CD14-positive monocyte (primary cell): ENCODE results near the gene HNF4A. TPM values are rescaled to one million over a fixed set of nuclear protein-coding genes. Genes with fewer than 3 reads are reported as not detected.

ENCODE experiments used
- DNase-seq, 3 donors: peaks; one replicate each; pipeline ENCODE4 v3.0.0-alpha.2; 2011 to 2022
- H2AFZ ChIP-seq: 2 replicates; pipeline ENCODE4 v1.6.0; 2012; ENCODE audit warnings: mild to moderate bottlenecking, low read depth, low read length, inconsistent platforms; ENCODE audit not compliant: insufficient read depth, poor library complexity, severe bottlenecking
- H3K27ac ChIP-seq, 2 donors: 1 replicate in 1 of 2; 2 replicates in 1 of 2; pipeline ENCODE4 v1.5.1; 2012 to 2013; ENCODE audit warnings: low read length in 2 of 2, control low read depth in 1 of 2, inconsistent platforms in 1 of 2, low read depth in 1 of 2, mild to moderate bottlenecking in 1 of 2
- H3K27me3 ChIP-seq, 2 donors: one replicate each; pipeline versions ENCODE4 v1.6.0 to v1.6.1; 2011 to 2013; ENCODE audit warnings: low read length in 2 of 2; ENCODE audit not compliant: control insufficient read depth in 2 of 2, insufficient read depth in 2 of 2
- H3K36me3 ChIP-seq, 2 donors: replicated peaks in 1 of 2; 1 replicate in 1 of 2; 2 replicates in 1 of 2; pipeline versions ENCODE4 v1.5.1 to v1.6.1; 2012 to 2013; ENCODE audit warnings: low read length in 2 of 2, control low read depth in 1 of 2, inconsistent platforms in 1 of 2, mild to moderate bottlenecking in 1 of 2; ENCODE audit not compliant: insufficient read depth in 2 of 2, control insufficient read depth in 1 of 2
- H3K4me1 ChIP-seq, 2 donors: 1 replicate in 1 of 2; 2 replicates in 1 of 2; pipeline versions ENCODE4 v1.5.1 to v1.6.1; 2012 to 2013; ENCODE audit warnings: low read length in 2 of 2, control low read depth in 1 of 2, inconsistent platforms in 1 of 2, mild to moderate bottlenecking in 1 of 2, moderate library complexity in 1 of 2; ENCODE audit not compliant: insufficient read depth in 2 of 2, control insufficient read depth in 1 of 2
- H3K4me2 ChIP-seq: replicated peaks from 2 replicates; pipeline ENCODE3; 2012; ENCODE audit warnings: low read length, moderate library complexity, mild to moderate bottlenecking; ENCODE audit not compliant: poor library complexity, severe bottlenecking; ENCODE audit errors: extremely low read depth
- H3K4me3 ChIP-seq, 3 experiments: fragments of 200-600 bp in 1 of 3; sonication (generic) in 1 of 3; replicated peaks in 1 of 3; 1 replicate in 2 of 3; 2 replicates in 1 of 3; pipeline ENCODE4 v1.5.1; 2011 to 2013; ENCODE audit warnings: low read length in 3 of 3, mild to moderate bottlenecking in 3 of 3, control low read depth in 2 of 3, low read depth in 2 of 3, inconsistent platforms in 1 of 3, moderate library complexity in 1 of 3
- H3K79me2 ChIP-seq: 2 replicates; pipeline ENCODE4 v1.6.0; 2012; ENCODE audit warnings: mild to moderate bottlenecking, control low read depth, inconsistent platforms, low read length, moderate library complexity; ENCODE audit not compliant: insufficient read depth
- H3K9ac ChIP-seq: 2 replicates; pipeline ENCODE4 v1.6.0; 2017; ENCODE audit warnings: low read length, mild to moderate bottlenecking; ENCODE audit not compliant: insufficient read depth, poor library complexity, severe bottlenecking
- H3K9me3 ChIP-seq, 2 donors: replicated peaks in 1 of 2; 1 replicate in 1 of 2; 2 replicates in 1 of 2; pipeline versions ENCODE4 v1.5.1 to v1.6.1; 2012 to 2013; ENCODE audit warnings: low read length in 2 of 2, control low read depth in 1 of 2; ENCODE audit not compliant: control insufficient read depth in 1 of 2, insufficient read depth in 1 of 2
- H4K20me1 ChIP-seq: 2 replicates; pipeline ENCODE4 v1.6.0; 2012; ENCODE audit warnings: mild to moderate bottlenecking, low read length, control low read depth, moderate library complexity; ENCODE audit not compliant: insufficient read depth
- H3K27ac Mint-ChIP-seq, 7 donors: one replicate each; pipeline ENCODE4 v1.8.0; 2020; ENCODE audit warnings: mild to moderate bottlenecking in 7 of 7, mixed read lengths in 7 of 7, moderate library complexity in 6 of 7, inconsistent platforms in 2 of 7
- H3K27me3 Mint-ChIP-seq, 3 donors: one replicate each; pipeline ENCODE4 v1.8.0; 2021 to 2022; ENCODE audit warnings: low read depth in 3 of 3, mild to moderate bottlenecking in 3 of 3, mixed read lengths in 3 of 3, moderate library complexity in 3 of 3, inconsistent platforms in 1 of 3
- H3K36me3 Mint-ChIP-seq, 2 donors: one replicate each; pipeline ENCODE4 v1.8.0; 2020; ENCODE audit warnings: mixed read lengths in 2 of 2, inconsistent platforms in 1 of 2, mild to moderate bottlenecking in 1 of 2
- H3K4me1 Mint-ChIP-seq: one replicate; pipeline ENCODE4 v1.8.0; 2020; ENCODE audit warnings: mild to moderate bottlenecking, mixed read lengths
- H3K4me3 Mint-ChIP-seq, 2 donors: one replicate each; pipeline ENCODE4 v1.8.0; 2020; ENCODE audit warnings: mild to moderate bottlenecking in 2 of 2, mixed read lengths in 2 of 2, moderate library complexity in 1 of 2
- H3K9me3 Mint-ChIP-seq, 7 donors: one replicate each; pipeline ENCODE4 v1.8.0; 2020 to 2022; ENCODE audit warnings: mixed read lengths in 7 of 7, mild to moderate bottlenecking in 6 of 7, moderate library complexity in 6 of 7, inconsistent platforms in 2 of 7
- WGBS: methylation state at CpG from one replicate; pipeline ENCODE4 v1.1.5; 2013; ENCODE audit warnings: missing lambda C conversion rate; ENCODE audit not compliant: insufficient coverage; 5-methylcytosine and 5-hydroxymethylcytosine counted together
- intact Hi-C, 2 donors: fragments of 100-400 bp; cut with micrococcal nuclease; formaldehyde crosslinking; loops; one replicate each; pipeline versions ENCODE4 v1.15.0 to v1.15.1; 2023
- polyA plus RNA-seq, 3 donors: library from polyadenylated mRNA; depleted of rRNA in 1 of 3; unstranded in 2 of 3; stranded (reverse) in 1 of 3; fragments of 300-500 nt in 2 of 3; fragments of >200 nt in 1 of 3; fragmentation: Illumina TruSeq in 2 of 3; gene quantifications; 1 replicate in 2 of 3; 2 replicates in 1 of 3; pipeline ENCODE4 v1.2.3, GENCODE V29; 2012 to 2021
- TF ChIP-seq, protein P1 (sequence below): fragments of 200-600 bp; IDR thresholded peaks from one replicate; pipeline ENCODE4 v1.8.0; 2022; ENCODE audit warnings: antibody characterized with exemption, mild to moderate bottlenecking

HNF4A gene
- polyA plus RNA-seq, 3 donors, result not detected

GRCh38 chr20:44414346-44414714, 58.8 kb downstream of the HNF4A start:
- TF ChIP-seq, protein P1, sequence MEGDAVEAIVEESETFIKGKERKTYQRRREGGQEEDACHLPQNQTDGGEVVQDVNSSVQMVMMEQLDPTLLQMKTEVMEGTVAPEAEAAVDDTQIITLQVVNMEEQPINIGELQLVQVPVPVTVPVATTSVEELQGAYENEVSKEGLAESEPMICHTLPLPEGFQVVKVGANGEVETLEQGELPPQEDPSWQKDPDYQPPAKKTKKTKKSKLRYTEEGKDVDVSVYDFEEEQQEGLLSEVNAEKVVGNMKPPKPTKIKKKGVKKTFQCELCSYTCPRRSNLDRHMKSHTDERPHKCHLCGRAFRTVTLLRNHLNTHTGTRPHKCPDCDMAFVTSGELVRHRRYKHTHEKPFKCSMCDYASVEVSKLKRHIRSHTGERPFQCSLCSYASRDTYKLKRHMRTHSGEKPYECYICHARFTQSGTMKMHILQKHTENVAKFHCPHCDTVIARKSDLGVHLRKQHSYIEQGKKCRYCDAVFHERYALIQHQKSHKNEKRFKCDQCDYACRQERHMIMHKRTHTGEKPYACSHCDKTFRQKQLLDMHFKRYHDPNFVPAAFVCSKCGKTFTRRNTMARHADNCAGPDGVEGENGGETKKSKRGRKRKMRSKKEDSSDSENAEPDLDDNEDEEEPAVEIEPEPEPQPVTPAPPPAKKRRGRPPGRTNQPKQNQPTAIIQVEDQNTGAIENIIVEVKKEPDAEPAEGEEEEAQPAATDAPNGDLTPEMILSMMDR, result no peak
- no peaks in the 10 kb centered on the region for H3K79me2 ChIP-seq
- DNase-seq, result no peak
- Mint-ChIP-seq H3K27me3 (peaks cover 10 to 11% (median 10%) of the 10 kb centered on the region in 3 donors), H3K4me3 (no peak overlapping the region), H3K9me3 (no peaks in the 10 kb centered on the region), H3K36me3 (no peaks in the 10 kb centered on the region), H3K27ac (no peak overlapping the region), H3K4me1 (no peaks in the 10 kb centered on the region)
- no peak overlapping the region for H3K4me3 ChIP-seq
- H3K4me2 ChIP-seq, result no peak overlapping the region
- no peak overlapping the region for H3K9ac ChIP-seq
- no peaks in the 10 kb centered on the region for H3K36me3 ChIP-seq
- intact Hi-C loops, result no loop called here
- no peaks in the 10 kb centered on the region for H3K27me3 ChIP-seq
- WGBS, result 88% methylated on average over 6 of the region's 16 CpGs
- no peaks in the 10 kb centered on the region for H4K20me1 ChIP-seq
- H3K9me3 ChIP-seq, result no peaks in the 10 kb centered on the region
- H3K27ac ChIP-seq, result no peak overlapping the region
- no peak overlapping the region for H2AFZ ChIP-seq
- no peaks in the 10 kb centered on the region for H3K4me1 ChIP-seq

GRCh38 chr20:44414808-44415207, 59.3 kb downstream of the HNF4A start:
- Histone ChIP-seq H3K27me3 (no peaks in the 10 kb centered on the region), H3K4me2 (no peak overlapping the region), H4K20me1 (no peaks in the 10 kb centered on the region), H3K9ac (no peak overlapping the region), H3K27ac (no peak overlapping the region), H3K36me3 (no peaks in the 10 kb centered on the region), H3K79me2 (no peaks in the 10 kb centered on the region), H3K4me1 (no peaks in the 10 kb centered on the region), H3K4me3 (no peak overlapping the region), H3K9me3 (no peaks in the 10 kb centered on the region), H2AFZ (no peak overlapping the region)
- H3K27me3 Mint-ChIP-seq, result peaks cover 10 to 11% (median 10%) of the 10 kb centered on the region in 3 donors
- H3K4me1 Mint-ChIP-seq, result no peaks in the 10 kb centered on the region
- intact Hi-C loops, result no loop called here
- TF ChIP-seq, protein P1, result no peak
- no peaks in the 10 kb centered on the region for H3K36me3 Mint-ChIP-seq
- H3K27ac Mint-ChIP-seq, result no peak overlapping the region
- no peak overlapping the region for H3K4me3 Mint-ChIP-seq
- DNase-seq, result no peak
- H3K9me3 Mint-ChIP-seq, result no peaks in the 10 kb centered on the region
